ENCODE data around the gene KIF26B. TPM values are rescaled to one million over a fixed set of nuclear protein-coding genes. Genes with fewer than 3 reads are reported as not detected.

KIF26B gene
- total and polyA plus RNA-seq, 10 of the 15 experiments (the other 5 are each of a cell fraction or from before 2014, with no cell fraction given), result 0.35 to 11.6 (median 2.2) TPM

- SMC1A ChIA-PET (ENCODE audit: uncharacterized antibody, unreplicated experiment), result interaction anchor here (1.5 kb wide), 1 partner anchor 49 kb away, joined by 3 read pairs; no protein-coding TSS in a partner anchor
- no peak overlapping the region for H3K9ac ChIP-seq (ENCODE audit: control insufficient read depth, insufficient read depth, low read length)
- intact Hi-C loops (cut with micrococcal nuclease; ENCODE audit: unreplicated experiment), result no loop called here
- DNase-seq (ENCODE audit: low read depth, low spot score), result no peak
- H4K20me1 ChIP-seq (ENCODE audit: control insufficient read depth, insufficient read depth), result no peaks in the 10 kb centered on the region
- no peaks in the 10 kb centered on the region for H3K4me1 ChIP-seq (ENCODE audit: control insufficient read depth, insufficient read depth, low read length)
- no peak for FAIRE-seq
- no peak overlapping the region for H3K27ac ChIP-seq (ENCODE audit: control insufficient read depth, insufficient read depth)
- in situ Hi-C loops (cut with MboI), result no loop called here
- no peaks in the 10 kb centered on the region for H3K9me3 ChIP-seq (replicated peaks; ENCODE audit: control insufficient read depth, insufficient read depth, low read length)
- 32% methylated on average over 6 of the region's 6 CpGs for WGBS (ENCODE audit: insufficient coverage, insufficient replicate concordance, low lambda C conversion rate, missing lambda C conversion rate)
- TF ChIP-seq CTCF (IDR thresholded peaks at IDR 0.05 in 2 of 3, conservative IDR thresholded peaks at IDR 0.05 in 1 of 3; ENCODE audit: control insufficient read depth in 2 of 3, extremely low read depth in 1 of 3, insufficient read depth in 1 of 3, low read depth in 3 of 3, low read length in 3 of 3), result no peak
- TF ChIP-seq SPI1 (IDR thresholded peaks at IDR 0.05; ENCODE audit: borderline replicate concordance, insufficient read depth, low read depth, low read length), result 0 out of 2 replicates have a peak, but pooled peaks have one; percentile 3
- TF ChIP-seq HSF1 (IDR thresholded peaks at IDR 0.05; ENCODE audit: low read depth, low read length), result no peak
- H3K27me3 ChIP-seq (replicated peaks in 1 of 2; ENCODE audit: control insufficient read depth in 2 of 2, insufficient read depth in 2 of 2, low read length in 1 of 2), result no peaks in the 10 kb centered on the region
- RAD21 ChIA-PET (ENCODE audit: unreplicated experiment), result no interaction called here
- BruUV-seq (replicated peaks), result no TSS peak
- POLR2A ChIA-PET, result no interaction called here
- no peak overlapping the region for H3K4me2 ChIP-seq (ENCODE audit: control insufficient read depth, insufficient read depth)
- H3K79me2 ChIP-seq (ENCODE audit: control insufficient read depth, insufficient read depth, low read length), result no peaks in the 10 kb centered on the region
- no peak overlapping the region for H2AFZ ChIP-seq (ENCODE audit: control insufficient read depth, low read depth, low read length)
- H3K36me3 ChIP-seq (ENCODE audit: control insufficient read depth in 2 of 2, insufficient read depth in 2 of 2, low read length in 1 of 2), result no peaks in the 10 kb centered on the region
- CTCF ChIA-PET, result no interaction called here
- no peak for ATAC-seq
- H3K4me3 ChIP-seq, result no peak overlapping the region
Measured at GRCh38 chr1:245480393-245481120, 325.8 kb downstream of the KIF26B start.
